KMS-11 (cell line): Measurements from ENCODE around the gene XDH.

Experiments
- H2AFZ ChIP-seq: fragments of 200-600 bp; sonication (generic); 2 replicates; pipeline ENCODE4 v1.6.1; 2016; ENCODE audit warnings: antibody characterized with exemption, mixed run types, low read depth
- H3K27ac ChIP-seq: fragments of 200-600 bp; sonication (generic); 2 replicates; pipeline ENCODE4 v1.6.1; 2016; ENCODE audit warnings: mild to moderate bottlenecking, mixed run types
- H3K27me3 ChIP-seq: fragments of 200-600 bp; sonication (generic); 2 replicates; pipeline ENCODE4 v1.6.1; 2017; ENCODE audit warnings: mild to moderate bottlenecking, low read depth, mixed run types, moderate library complexity; ENCODE audit not compliant: insufficient read depth
- H3K36me3 ChIP-seq: fragments of 200-600 bp; sonication (generic); 2 replicates; pipeline ENCODE4 v1.6.1; 2017; ENCODE audit warnings: mild to moderate bottlenecking, mixed run types; ENCODE audit not compliant: insufficient read depth
- H3K4me1 ChIP-seq: fragments of 200-600 bp; sonication (generic); 2 replicates; pipeline ENCODE4 v1.6.1; 2016; ENCODE audit warnings: mild to moderate bottlenecking, low read depth, mixed run types; ENCODE audit not compliant: poor library complexity, severe bottlenecking
- H3K4me2 ChIP-seq: fragments of 200-600 bp; sonication (generic); 2 replicates; pipeline ENCODE4 v1.7.0; 2016; ENCODE audit warnings: mild to moderate bottlenecking, mixed run types
- H3K4me3 ChIP-seq: fragments of 200-600 bp; sonication (generic); IDR thresholded peaks from 2 replicates; pipeline ENCODE4 v1.6.1; 2017; ENCODE audit warnings: low read depth, low read length, mixed read lengths; ENCODE audit not compliant: insufficient read depth
- H3K79me2 ChIP-seq: fragments of 200-600 bp; sonication (generic); 2 replicates; pipeline ENCODE4 v1.6.1; 2016; ENCODE audit warnings: low read depth, mixed run types; ENCODE audit not compliant: insufficient read depth
- H3K9ac ChIP-seq: fragments of 200-600 bp; sonication (generic); 2 replicates; pipeline ENCODE4 v1.6.1; 2016; ENCODE audit warnings: mild to moderate bottlenecking, mixed run types
- H4K20me1 ChIP-seq: fragments of 200-600 bp; sonication (generic); 2 replicates; pipeline ENCODE4 v1.6.1; 2016; ENCODE audit warnings: mild to moderate bottlenecking, mixed run types; ENCODE audit not compliant: insufficient read depth
- CTCF ChIP-seq: fragments of 200-600 bp; sonication (generic); conservative IDR thresholded peaks from 2 replicates; pipeline ENCODE4 v1.6.1; 2017; ENCODE audit warnings: low read depth, mild to moderate bottlenecking, antibody characterized with exemption, low read length, moderate library complexity, mixed read lengths

XDH gene

GRCh38 chr2:31380243-31380642, 34.3 kb downstream of the XDH start:
- Histone ChIP-seq H3K4me2 (no peak overlapping the region), H3K4me3 (no peak overlapping the region), H3K27ac (no peak overlapping the region), H3K27me3 (no peaks in the 10 kb centered on the region), H3K4me1 (peaks cover 16% of the 10 kb centered on the region), H3K36me3 (no peaks in the 10 kb centered on the region), H2AFZ (no peak overlapping the region), H3K79me2 (no peaks in the 10 kb centered on the region), H4K20me1 (no peaks in the 10 kb centered on the region), H3K9ac (no peak overlapping the region)
- TF ChIP-seq CTCF = no peak

- no peak overlapping the region for H2AFZ ChIP-seq
- H3K4me2 ChIP-seq = no peak overlapping the region
- H3K9ac ChIP-seq = no peak overlapping the region
- H3K27ac ChIP-seq = no peak overlapping the region
- H3K4me1 ChIP-seq = peaks cover 12% of the 10 kb centered on the region
- H3K4me3 ChIP-seq = no peak overlapping the region
- H4K20me1 ChIP-seq = no peaks in the 10 kb centered on the region
- H3K36me3 ChIP-seq = no peaks in the 10 kb centered on the region
- H3K79me2 ChIP-seq = no peaks in the 10 kb centered on the region
- TF ChIP-seq CTCF = no peak
- no peaks in the 10 kb centered on the region for H3K27me3 ChIP-seq
Measured at GRCh38 chr2:31379747-31380146, 34.8 kb downstream of the XDH start.

- Histone ChIP-seq H3K36me3 (no peaks in the 10 kb centered on the region), H4K20me1 (no peaks in the 10 kb centered on the region), H3K27ac (no peak overlapping the region), H3K27me3 (no peaks in the 10 kb centered on the region), H3K4me1 (peaks cover 4% of the 10 kb centered on the region), H3K79me2 (no peaks in the 10 kb centered on the region), H2AFZ (no peak overlapping the region), H3K4me3 (no peak overlapping the region), H3K9ac (no peak overlapping the region), H3K4me2 (no peak overlapping the region)
- TF ChIP-seq CTCF = no peak
Measured at GRCh38 chr2:31378791-31379501, 35.6 kb downstream of the XDH start.

- H3K27ac ChIP-seq = no peak overlapping the region
- no peaks in the 10 kb centered on the region for H3K79me2 ChIP-seq
Measured at GRCh38 chr2:31378389-31378788, 36.2 kb downstream of the XDH start.

More at GRCh38 chr2:31378389-31378788, 36.2 kb downstream of the XDH start:
- H3K27me3 ChIP-seq = no peaks in the 10 kb centered on the region
- no peaks in the 10 kb centered on the region for H3K4me1 ChIP-seq
- H3K9ac ChIP-seq = no peak overlapping the region
- H4K20me1 ChIP-seq = no peaks in the 10 kb centered on the region
- no peak overlapping the region for H3K4me2 ChIP-seq
- TF ChIP-seq CTCF = no peak
- H3K4me3 ChIP-seq = no peak overlapping the region
- no peaks in the 10 kb centered on the region for H3K36me3 ChIP-seq
- H2AFZ ChIP-seq = no peak overlapping the region
